Smooth muscle cell (in vitro differentiated cells): Measurements from ENCODE around the gene TPSB2. TPM values are rescaled to one million over a fixed set of nuclear protein-coding genes. Genes with fewer than 3 reads are reported as not detected.

Source experiments
- DNase-seq: peaks from one replicate; lab custom pipeline; 2025; ENCODE audit not compliant: unreplicated experiment; lab: John Stamatoyannopoulos, UW
- H2AFZ ChIP-seq: fragments of 200-600 bp; sonication (generic); 2 replicates; pipeline ENCODE4 v1.6.0; 2016; ENCODE audit warnings: antibody characterized with exemption, low read depth, mild to moderate bottlenecking
- H3F3A ChIP-seq: fragments of 200-600 bp; sonication (generic); 2 replicates; pipeline ENCODE4 v1.6.0; 2017; ENCODE audit warnings: antibody characterized with exemption, low read depth
- H3K27ac ChIP-seq: fragments of 200-600 bp; sonication (generic); 2 replicates; pipeline ENCODE4 v1.5.1; 2016; ENCODE audit warnings: low read depth, mild to moderate bottlenecking
- H3K27me3 ChIP-seq: fragments of 200-600 bp; sonication (generic); 2 replicates; pipeline ENCODE4 v1.6.1; 2016; ENCODE audit warnings: low read depth, mild to moderate bottlenecking
- H3K36me3 ChIP-seq: fragments of 200-600 bp; sonication (generic); 2 replicates; pipeline ENCODE4 v1.5.1; 2016; ENCODE audit warnings: low read depth
- H3K4me1 ChIP-seq: fragments of 200-600 bp; sonication (generic); 2 replicates; pipeline ENCODE4 v1.5.1; 2016; ENCODE audit warnings: low read depth
- H3K4me2 ChIP-seq: fragments of 200-600 bp; sonication (generic); 2 replicates; pipeline ENCODE4 v1.6.0; 2016; ENCODE audit warnings: mild to moderate bottlenecking
- H3K4me3 ChIP-seq: fragments of 200-600 bp; sonication (generic); 2 replicates; pipeline ENCODE4 v1.5.1; 2016; ENCODE audit warnings: mild to moderate bottlenecking
- H3K79me2 ChIP-seq: fragments of 200-600 bp; sonication (generic); 2 replicates; pipeline ENCODE4 v1.6.0; 2016; ENCODE audit warnings: low read depth, mild to moderate bottlenecking
- H3K9ac ChIP-seq: fragments of 200-600 bp; sonication (generic); 2 replicates; pipeline ENCODE4 v1.6.0; 2016; ENCODE audit warnings: low read depth
- H3K9me3 ChIP-seq: fragments of 200-600 bp; sonication (generic); replicated peaks from 2 replicates; pipeline ENCODE4 v1.5.1; 2016; ENCODE audit warnings: low read depth
- H4K20me1 ChIP-seq: fragments of 200-600 bp; sonication (generic); 2 replicates; pipeline ENCODE4 v1.6.0; 2016; ENCODE audit warnings: low read depth
- WGBS: methylation state at CpG from one replicate; pipeline ENCODE4 v1.1.7; 2016; ENCODE audit warnings: low lambda C conversion rate; 5-methylcytosine and 5-hydroxymethylcytosine counted together
- polyA plus RNA-seq: library from polyadenylated mRNA; unstranded; fragments of >200 nt; fragmentation: Nextera tagmentation; extraction: Ambion mirVana; gene quantifications from 2 replicates; pipeline ENCODE4 v1.2.1, GENCODE V29; 2016
- total RNA-seq: library from RNA; depleted of rRNA; stranded (reverse); fragments of >200 nt; gene quantifications from 2 replicates; pipeline ENCODE4 v1.2.3, GENCODE V29; 2014
- TF ChIP-seq, protein P1 (sequence below): fragments of 200-600 bp; sonication (generic); IDR thresholded peaks from 2 replicates; pipeline ENCODE4 v1.5.1; 2017; ENCODE audit warnings: borderline replicate concordance, mild to moderate bottlenecking, antibody characterized with exemption; ENCODE audit not compliant: insufficient read depth, poor library complexity, severe bottlenecking

The TPSB2 gene
- total and polyA plus RNA-seq, 2 experiments from 2014 or later, result not detected

DNA sequence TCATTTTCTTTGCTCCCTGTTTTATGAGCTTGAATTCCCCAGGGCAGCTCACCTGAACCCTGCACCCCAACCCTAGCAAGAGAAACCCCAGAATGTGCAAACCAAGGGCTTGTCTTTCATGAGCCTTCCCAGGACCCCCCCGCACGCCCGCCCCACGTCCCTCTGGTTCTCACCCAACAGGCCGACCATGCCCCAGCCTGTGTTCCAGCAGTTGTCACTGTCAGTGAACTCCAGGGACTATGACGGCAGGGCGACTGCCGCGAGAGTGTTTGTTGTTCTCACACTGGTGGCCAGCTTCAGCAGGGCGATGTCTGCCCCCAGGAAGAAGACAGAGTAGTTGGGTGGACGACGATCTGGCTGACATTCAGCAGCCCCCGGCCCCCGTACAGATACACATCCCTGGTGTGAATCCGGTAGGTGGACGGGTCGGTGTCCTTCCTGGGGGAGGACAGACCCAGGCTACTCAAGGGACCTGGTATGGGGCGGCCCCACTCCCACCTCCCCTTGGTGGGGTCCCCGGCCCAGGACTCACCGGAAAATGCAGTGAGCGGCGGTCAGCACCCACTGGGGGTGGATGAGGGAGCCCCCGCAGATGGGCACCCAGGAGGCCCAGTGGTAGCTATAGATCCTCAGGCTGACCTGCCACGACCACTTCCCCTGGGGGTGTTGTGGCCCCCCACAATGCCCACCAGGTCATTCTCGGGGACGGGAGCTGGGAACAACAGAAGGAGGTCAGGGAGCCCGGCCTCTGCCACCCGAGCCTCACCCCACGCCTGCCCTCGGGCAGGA, 46.0 kb upstream of the TPSB2 start:
- Histone ChIP-seq H2AFZ (no peak overlapping the region), H3K36me3 (no peaks in the 10 kb centered on the region), H4K20me1 (no peaks in the 10 kb centered on the region), H3K27me3 (no peaks in the 10 kb centered on the region), H3K9me3 (no peaks in the 10 kb centered on the region), H3K79me2 (no peaks in the 10 kb centered on the region), H3F3A (no peaks in the 10 kb centered on the region), H3K4me3 (no peak overlapping the region), H3K4me1 (peaks cover 5% of the 10 kb centered on the region), H3K4me2 (no peak overlapping the region), H3K27ac (no peak overlapping the region), H3K9ac (no peak overlapping the region)
- DNase-seq, result no peak
- 89% methylated on average over 30 of the region's 30 CpGs for WGBS
- TF ChIP-seq, protein P1, sequence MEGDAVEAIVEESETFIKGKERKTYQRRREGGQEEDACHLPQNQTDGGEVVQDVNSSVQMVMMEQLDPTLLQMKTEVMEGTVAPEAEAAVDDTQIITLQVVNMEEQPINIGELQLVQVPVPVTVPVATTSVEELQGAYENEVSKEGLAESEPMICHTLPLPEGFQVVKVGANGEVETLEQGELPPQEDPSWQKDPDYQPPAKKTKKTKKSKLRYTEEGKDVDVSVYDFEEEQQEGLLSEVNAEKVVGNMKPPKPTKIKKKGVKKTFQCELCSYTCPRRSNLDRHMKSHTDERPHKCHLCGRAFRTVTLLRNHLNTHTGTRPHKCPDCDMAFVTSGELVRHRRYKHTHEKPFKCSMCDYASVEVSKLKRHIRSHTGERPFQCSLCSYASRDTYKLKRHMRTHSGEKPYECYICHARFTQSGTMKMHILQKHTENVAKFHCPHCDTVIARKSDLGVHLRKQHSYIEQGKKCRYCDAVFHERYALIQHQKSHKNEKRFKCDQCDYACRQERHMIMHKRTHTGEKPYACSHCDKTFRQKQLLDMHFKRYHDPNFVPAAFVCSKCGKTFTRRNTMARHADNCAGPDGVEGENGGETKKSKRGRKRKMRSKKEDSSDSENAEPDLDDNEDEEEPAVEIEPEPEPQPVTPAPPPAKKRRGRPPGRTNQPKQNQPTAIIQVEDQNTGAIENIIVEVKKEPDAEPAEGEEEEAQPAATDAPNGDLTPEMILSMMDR, result no peak

DNA sequence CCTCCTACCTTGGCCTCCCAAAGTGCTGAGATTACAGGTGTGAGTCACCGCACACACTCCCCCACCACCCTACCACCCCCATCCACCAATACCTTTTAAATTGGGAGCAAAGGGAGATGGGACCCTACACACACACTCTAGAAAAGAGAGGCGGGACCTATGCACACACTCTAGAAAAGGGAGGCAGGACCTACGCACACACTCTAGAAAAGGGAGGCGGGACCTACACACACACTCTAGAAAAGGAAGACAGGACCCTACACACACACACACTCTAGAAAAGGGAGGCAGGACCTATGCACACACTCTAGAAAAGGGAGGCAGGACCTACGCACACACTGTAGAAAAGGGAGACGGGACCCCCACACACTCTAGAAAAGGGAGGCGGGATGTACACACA, 44.8 kb upstream of the TPSB2 start:
- Histone ChIP-seq H2AFZ (no peak overlapping the region), H4K20me1 (no peaks in the 10 kb centered on the region), H3K36me3 (no peaks in the 10 kb centered on the region), H3K9me3 (no peaks in the 10 kb centered on the region), H3K79me2 (no peaks in the 10 kb centered on the region), H3K27me3 (no peaks in the 10 kb centered on the region), H3K27ac (no peak overlapping the region), H3K4me3 (no peak overlapping the region), H3K9ac (no peak overlapping the region), H3K4me1 (peaks cover 5% of the 10 kb centered on the region), H3F3A (no peaks in the 10 kb centered on the region), H3K4me2 (no peak overlapping the region)
- TF ChIP-seq, protein P1, result no peak
- WGBS, result 95% methylated on average over 7 of the region's 7 CpGs
- DNase-seq, result no peak

DNA sequence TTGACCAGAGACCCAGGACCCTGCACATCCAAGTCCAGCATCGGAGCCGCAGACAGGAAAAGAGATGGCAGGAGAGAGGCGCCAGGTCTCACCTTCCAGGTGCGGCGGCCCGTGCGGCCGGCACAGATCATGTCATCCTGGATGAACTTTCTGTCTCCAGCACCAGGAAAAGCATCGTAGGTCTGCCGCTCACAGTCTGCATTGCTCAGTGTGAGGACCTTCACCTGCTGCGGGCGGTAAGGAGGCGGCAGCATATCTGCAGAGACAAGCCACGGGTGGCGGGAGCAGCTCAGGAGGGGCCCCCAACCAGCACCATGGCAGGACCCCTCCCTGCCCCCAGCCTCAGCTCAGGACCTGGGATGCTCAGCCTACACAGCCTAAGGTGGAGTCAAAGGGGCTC, 43.8 kb upstream of the TPSB2 start:
- no peak overlapping the region for H2AFZ ChIP-seq
- H3K4me3 ChIP-seq, result no peak overlapping the region
- DNase-seq, result no peak
- no peaks in the 10 kb centered on the region for H4K20me1 ChIP-seq
- H3K4me2 ChIP-seq, result no peak overlapping the region
- WGBS, result 94% methylated on average over 15 of the region's 15 CpGs
- H3K9me3 ChIP-seq, result no peaks in the 10 kb centered on the region
- H3K4me1 ChIP-seq, result peaks cover 5% of the 10 kb centered on the region
- no peaks in the 10 kb centered on the region for H3K36me3 ChIP-seq
- no peaks in the 10 kb centered on the region for H3K27me3 ChIP-seq
- no peaks in the 10 kb centered on the region for H3F3A ChIP-seq
- H3K79me2 ChIP-seq, result no peaks in the 10 kb centered on the region
- no peak overlapping the region for H3K9ac ChIP-seq
- TF ChIP-seq, protein P1, result no peak
- no peak overlapping the region for H3K27ac ChIP-seq
